ENCODE measurements around the gene FJX1. TPM values are rescaled to one million over a fixed set of nuclear protein-coding genes. Genes with fewer than 3 reads are reported as not detected.

FJX1 gene
- polyA plus RNA-seq, 1 donor = 15.0 TPM

DNA sequence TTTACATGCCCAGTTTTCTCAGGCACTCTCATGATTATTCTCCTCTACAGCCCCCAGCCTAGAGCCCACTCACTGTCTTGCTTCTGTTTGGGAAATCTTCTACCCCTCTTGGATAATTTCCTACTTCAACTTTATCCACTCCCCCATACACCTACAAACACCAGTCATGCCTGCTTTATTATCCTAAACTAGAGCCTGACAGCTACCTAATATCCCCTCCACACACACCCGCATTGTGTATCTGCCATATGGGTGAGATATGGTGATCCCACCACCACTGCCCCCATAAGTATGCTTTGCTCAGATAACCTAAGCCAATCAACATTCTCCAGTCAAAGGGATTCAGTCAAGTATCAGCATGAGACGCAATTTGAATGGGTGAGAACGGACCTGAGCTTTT is 15.3 kb upstream of the FJX1 start:
- no peak for DNase-seq

DNA sequence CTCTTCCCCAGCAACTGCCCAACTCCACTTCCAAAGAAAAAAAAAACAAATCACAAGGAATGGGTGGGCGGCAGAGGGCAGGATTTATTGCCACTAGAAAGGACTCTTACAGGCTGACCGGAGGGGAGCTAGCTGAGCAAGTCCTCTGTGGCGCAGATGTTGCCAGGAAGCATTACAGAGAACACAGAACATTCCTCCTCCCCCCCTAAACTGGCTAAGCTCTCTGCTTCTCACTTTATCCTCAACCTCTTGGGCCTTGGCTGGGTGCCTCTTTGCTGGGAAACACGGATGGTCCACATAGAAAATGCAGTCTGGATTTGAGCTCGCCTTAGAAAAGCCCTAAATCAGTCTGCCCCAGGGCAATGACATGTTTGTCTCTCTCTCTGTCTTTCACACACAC is 12.6 kb upstream of the FJX1 start:
- DNase-seq = no peak

DNA sequence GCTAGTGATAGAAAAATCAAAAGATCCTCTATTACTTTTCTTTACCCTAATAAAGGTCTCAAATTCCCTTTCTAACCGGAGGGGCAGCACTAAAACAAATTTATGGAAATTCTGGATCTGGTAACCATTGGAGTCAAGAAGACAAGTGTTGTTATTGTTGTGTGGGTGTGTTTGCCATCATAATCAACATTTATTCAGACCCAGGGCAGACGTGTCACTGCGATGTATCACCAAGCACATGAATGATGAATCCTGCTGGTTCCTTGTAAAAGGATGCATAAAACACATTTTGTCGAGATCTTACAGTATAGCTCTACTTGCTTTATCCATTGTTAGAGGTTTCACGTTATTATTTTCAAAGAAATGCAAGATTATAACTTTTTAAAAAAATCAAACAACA is 12.1 kb upstream of the FJX1 start:
- no peak for DNase-seq

DNA sequence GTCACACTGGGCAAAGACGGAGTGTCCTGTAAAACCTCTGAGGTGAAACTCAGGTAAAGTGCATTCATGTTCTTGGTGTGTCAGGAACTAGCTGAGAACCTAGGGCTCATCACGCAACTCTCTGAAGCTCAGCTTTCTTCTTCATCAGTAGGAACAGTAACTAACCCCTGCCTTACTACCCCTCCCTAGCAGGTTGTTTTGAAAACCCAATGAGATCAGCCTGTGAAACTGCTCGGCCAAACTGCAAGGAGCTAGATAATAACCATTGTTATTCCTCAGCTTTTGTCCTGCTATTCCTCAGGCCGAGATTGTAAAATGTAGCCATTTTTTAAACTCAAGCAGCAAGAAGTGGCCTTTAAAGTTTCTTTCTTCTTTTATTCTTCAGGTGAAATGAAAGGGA is 9.8 kb upstream of the FJX1 start:
- no peak for DNase-seq

DNA sequence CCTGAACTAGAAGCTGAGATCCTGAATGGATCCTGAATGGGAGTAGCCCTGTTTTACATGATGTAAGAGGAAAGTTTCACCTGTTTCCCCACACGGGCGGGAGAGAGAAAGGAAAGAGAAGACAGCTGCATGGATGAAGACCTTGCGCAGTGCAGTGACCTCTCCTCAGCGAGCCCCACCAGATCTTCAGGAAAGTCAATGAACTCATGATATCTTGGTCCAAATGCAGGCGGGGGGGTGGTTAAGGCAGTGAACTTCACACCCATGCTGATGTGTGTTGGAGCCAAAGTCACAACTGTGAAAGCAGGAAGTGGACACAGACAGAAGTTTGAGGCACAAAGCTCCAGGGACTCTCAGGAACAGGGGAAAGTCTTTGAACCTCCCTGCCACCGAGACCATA is 8.6 kb upstream of the FJX1 start:
- DNase-seq = no peak

DNA sequence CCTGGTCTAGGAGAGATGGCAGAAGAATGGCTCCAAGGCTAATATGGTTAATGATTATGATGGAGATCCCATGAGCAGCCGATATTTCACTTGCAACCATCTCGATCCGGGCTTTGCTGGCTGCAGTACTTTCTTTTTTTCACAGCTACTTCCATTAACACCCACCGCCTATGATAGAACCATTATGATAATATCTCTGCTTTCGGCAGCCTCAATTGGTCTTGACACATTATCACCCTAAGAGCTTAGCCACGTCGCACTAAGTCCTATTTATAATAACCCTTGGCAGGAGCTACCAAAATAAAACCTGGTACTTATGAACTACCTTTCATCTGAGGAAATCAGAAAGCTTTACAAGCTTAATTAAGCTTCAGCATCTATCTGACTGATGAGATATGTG is 7.6 kb upstream of the FJX1 start:
- DNase-seq = no peak

DNA sequence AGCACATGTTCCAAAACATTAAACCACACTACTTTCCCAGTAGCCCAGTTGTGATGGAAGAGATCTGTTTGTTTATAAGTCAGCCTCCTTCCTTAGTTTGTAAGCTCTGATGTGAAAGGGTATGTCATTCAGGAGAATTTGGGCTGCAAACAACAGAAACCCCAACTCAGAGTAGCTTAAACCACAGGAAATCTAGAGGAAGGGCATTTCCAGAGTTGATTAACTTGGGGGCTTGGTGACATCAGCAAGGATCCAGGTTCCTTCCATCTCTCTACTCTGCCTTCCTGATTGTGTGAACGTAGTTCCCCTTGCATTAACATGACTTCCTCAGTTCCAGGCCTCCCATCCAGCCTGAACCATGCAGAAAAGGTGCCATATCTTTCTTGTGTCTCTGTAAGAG is 6.5 kb upstream of the FJX1 start:
- DNase-seq = no peak

DNA sequence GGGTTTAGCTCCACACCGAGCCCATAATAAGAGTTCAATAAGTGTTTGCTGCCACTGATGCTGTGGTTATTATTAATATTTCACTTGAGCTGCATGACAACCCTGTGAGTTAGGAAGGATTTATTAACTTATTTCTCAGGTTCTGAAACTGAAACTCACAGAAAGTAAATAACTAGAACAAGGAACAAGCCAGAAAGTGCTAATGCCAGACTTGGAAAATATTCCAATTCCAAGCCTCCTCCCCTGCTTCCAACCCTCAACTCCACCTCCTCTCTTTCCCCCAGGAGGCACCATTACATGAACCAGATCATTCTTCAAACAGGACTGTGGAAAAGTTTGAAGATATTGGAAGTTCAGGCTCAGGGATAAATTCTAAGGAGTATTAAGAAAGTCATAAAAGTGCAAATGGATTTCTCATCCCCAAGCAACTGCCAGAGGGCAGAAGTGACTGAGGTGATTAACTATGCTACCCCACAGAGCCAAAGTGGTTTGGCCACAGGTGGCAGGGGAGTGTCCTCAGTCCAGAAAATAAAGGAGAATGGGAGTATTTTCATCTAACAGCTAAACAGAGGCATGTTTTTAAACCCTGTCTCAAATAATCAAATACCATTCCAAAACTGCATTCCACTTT is 3.2 kb upstream of the FJX1 start:
- no peak for DNase-seq

DNA sequence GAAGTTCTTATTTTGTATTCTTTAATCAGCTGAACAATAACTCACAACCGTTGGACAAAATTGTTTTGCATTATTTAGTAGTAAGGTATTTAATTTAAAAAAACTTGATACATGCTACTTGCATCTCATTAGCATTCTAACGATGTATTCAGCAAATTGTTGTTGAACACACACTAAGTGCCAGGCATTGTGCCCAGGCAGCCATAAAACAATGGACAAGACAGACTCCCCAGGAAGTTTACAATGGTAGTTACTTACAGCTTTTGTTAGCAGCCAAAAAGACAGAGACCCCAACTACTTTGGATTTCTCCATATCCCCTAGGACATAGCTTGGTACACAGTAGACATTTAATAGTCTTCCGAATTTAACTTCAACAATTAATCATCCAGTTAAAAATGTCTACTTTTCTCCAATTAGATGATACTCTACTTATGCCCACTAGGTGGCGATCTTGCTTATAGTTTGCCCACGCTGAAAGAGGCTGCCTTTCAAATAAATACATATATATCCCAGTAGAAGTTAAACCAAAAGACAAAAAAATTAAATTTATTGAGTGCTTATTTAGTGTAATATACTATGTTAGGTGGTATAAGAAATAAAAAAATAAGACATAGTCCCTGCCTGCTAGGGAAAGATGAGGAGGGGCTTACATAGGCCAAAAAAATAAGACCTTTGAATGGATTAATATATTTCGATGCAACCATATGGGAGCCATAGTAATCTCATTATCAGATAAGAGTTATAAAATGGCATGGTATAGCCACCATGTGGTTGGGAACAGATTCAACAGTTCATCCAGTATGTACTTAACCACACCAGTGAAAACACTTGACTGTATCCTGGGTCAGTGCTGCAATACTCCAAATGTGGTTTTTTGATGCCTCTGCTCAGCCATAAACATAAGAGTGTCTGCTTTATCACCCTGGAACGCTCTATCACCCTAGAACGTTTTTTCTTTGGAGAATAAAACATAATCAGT is 2.0 kb upstream of the FJX1 start:
- peak; percentile 42 for DNase-seq

DNA sequence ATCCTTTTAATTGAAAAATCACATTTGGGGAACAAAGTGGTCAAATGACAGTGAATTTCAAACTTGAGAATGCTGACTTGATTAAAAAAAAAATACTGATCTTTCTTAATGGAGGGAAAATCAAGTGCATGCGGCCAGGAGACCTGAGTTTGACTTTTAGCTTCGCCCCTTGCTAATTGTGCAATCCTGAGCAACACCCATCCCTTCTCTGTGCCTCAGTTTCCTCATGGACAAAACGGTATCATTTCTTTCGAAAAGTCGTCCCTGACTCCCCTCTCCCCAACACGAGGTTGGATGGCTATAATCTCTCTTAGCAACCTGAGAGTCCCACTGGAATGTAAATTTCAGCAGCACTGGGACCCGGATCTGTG is 959 bp upstream of the FJX1 start:
- DNase-seq = no peak

DNA sequence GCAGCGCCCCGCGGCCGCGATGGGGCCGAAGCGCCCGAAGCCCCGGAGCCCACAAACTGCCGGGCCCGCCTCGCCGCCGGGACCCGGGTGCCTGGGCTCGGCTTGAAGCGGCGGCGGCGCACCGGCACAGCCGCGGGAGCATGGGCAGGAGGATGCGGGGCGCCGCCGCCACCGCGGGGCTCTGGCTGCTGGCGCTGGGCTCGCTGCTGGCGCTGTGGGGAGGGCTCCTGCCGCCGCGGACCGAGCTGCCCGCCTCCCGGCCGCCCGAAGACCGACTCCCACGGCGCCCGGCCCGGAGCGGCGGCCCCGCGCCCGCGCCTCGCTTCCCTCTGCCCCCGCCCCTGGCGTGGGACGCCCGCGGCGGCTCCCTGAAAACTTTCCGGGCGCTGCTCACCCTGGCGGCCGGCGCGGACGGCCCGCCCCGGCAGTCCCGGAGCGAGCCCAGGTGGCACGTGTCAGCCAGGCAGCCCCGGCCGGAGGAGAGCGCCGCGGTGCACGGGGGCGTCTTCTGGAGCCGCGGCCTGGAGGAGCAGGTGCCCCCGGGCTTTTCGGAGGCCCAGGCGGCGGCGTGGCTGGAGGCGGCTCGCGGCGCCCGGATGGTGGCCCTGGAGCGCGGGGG is 346 bp downstream of the FJX1 start:
- DNase-seq = no peak

DNA sequence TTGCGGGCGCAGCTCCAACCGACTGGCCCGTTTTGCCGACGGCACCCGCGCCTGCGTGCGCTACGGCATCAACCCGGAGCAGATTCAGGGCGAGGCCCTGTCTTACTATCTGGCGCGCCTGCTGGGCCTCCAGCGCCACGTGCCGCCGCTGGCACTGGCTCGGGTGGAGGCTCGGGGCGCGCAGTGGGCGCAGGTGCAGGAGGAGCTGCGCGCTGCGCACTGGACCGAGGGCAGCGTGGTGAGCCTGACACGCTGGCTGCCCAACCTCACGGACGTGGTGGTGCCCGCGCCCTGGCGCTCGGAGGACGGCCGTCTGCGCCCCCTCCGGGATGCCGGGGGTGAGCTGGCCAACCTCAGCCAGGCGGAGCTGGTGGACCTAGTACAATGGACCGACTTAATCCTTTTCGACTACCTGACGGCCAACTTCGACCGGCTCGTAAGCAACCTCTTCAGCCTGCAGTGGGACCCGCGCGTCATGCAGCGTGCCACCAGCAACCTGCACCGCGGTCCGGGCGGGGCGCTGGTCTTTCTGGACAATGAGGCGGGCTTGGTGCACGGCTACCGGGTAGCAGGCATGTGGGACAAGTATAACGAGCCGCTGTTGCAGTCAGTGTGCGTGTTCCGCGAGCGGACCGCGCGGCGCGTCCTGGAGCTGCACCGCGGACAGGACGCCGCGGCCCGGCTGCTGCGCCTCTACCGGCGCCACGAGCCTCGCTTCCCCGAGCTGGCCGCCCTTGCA is 1.0 kb downstream of the FJX1 start:
- DNase-seq = peak; percentile 34

DNA sequence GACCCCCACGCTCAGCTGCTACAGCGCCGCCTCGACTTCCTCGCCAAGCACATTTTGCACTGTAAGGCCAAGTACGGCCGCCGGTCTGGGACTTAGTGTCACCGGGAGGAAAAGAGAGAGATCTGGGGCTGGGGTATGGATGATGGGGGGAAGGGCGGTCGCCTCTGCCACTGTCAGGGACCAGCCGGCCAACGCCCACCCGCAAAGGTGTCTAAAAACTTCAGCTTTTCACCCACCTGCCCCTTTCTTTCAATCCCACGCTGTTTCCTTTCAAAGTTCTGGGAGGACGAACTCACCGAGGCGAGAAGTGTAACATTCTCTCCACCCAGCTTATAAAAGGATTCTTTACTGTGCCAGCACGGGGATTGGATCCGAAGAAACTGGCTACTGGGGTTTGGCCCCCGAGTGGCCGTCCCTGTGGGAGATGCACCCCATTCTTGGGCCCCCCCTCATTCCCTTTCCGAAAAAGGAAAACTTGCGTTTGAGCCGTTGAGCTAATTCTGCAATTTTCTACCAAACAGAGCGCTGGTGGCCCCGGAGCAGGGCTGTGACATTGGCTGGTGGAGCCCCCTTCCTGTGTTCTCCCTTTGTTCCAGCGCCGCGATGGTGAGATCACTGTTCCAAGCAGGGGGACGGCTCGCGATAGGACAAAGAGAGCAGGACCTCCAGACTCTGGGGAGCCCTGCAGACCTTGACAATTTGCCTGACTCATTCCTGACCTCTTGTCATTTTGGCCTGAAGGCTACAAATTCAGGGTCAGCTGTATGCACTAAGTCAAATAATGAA is 1.8 kb downstream of the FJX1 start:
- peak; percentile 46 for DNase-seq

DNA sequence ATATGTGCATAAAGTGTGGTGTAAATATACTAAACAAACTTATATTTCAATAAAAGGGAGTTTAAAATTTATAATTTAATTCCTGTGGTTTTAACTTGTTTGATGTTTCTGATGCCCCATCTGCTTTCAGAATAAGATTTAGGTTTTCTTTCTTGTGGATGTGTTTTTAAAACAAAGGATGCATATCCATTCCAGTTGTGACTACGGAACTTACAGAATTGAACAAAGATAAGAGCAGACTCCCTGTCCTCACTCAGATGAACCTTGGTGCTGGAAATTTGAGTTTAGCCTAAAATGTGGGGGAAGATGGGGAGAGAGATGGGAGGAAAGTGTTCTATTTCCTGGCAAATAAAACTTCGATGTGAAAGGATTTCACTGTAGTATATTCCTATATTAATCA is 2.5 kb downstream of the FJX1 start:
- DNase-seq = no peak

DNA sequence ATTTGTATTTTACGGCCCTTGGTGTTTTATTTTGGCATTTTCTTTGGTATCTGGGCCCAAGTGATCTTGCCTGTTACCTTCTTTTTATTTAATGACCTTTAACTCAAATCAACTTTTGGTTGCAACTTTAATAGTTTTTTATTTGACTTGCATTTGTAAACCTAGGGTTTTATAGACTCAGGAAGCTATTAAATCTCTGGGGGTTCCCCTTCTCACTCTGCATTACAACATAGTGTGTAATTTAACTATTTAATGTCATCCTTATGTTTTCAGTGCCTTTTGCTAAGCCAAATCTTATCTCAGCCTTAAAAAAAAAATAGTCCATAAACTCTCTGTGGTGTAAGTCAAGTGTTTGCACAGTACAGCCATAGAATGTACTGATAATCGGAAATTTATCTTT is 3.4 kb downstream of the FJX1 start:
- DNase-seq = no peak

DNA sequence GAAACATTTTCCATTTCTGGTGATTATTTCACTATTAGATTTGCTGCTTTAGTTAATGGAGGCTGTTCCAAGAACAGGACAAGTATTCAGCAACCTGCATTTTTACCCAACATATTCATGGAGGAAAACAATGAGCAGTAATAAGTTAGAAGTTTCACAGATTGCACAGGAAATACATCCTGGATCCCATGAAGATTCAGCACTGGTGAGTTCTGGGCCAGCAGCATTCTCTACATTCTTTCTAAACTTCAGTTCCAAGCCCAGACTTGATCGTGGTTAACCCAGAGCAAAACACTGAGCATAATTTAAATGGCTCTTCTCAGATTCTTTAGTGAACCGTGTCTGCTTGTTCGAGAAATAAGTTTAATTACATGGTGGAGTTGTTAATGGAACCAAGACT is 3.8 kb downstream of the FJX1 start:
- no peak for DNase-seq

DNA sequence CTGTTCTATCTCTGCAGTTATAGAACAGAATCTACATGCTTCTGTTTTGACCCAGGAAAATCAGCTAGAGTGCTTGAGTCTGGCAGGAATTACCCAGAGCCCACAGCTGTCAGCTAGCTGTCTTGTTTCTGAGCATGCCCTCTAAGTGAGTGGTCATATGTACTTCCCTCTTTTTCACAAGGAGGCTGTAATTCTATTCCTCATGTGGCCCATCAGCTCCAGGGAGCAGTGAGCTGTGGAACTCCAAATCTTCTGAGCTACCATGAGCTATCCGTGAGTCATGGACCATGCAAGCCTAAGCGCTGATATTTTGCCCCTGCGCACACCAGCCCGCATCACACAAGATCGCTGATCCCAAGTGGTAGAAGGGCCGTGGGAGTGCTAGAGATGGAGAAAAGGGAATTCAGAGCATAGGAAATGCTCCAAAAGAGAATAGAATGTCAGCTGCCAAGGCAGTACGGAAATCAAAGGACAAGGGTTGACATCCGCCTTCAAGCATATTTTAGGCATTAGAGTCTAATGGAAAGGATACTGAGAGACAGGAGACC is 5.4 kb downstream of the FJX1 start:
- DNase-seq = peak; percentile 25

DNA sequence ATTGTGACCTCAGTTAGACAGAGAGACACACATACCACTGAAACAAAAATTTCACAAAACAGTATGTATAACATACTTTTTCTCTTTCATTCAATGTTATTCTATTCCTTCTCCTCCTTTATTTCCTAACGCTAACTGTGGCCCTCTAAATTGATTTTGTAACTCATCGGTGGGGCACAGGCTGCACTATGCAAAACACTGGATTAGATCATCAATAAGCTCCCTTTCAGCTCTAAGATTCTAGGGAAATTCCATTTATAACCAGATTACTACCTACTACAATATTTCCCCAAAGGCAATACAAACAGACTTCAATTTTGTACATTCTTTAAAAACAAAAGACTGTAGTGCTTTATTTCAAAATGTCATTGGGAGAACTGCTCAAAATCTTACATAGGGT is 6.1 kb downstream of the FJX1 start:
- no peak for DNase-seq

DNA sequence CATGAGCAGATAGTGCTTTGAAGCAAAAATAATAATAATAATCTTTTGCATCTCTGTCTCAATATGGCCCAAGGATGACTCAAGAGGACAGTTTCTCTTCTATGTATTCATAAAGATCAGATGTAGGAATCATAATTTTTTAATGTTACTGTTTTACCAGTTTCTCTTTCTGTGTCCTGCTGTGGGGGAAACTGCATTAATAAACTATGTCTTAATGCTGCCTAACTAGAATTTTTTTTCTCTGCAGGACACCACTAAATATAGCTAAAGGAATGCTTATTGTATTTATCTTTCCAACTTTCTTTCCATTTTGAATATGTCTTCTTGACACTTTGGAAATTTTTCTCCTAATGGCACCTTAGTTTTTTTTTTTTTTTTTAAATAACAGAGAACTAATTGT is 6.5 kb downstream of the FJX1 start:
- DNase-seq = no peak

DNA sequence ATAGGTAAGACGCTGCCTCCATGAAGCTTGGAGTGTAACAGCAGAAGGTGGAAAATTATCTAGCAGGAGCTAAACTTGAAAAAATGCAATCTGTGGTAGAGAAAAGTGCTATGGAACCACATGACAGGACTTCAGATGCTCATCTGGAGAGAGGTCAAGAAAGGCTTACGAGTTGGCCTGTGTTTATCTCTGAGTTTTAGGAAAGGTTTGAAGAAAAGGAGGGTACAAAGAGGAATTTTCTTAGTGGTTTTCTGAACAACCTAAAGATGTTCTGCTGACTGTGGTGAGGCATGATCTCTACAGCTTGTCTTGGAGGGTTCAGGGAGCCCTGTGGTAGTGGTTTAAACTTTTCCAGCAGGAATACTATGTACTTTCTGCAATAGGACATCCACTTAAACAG is 8.2 kb downstream of the FJX1 start:
- no peak for DNase-seq

DNA sequence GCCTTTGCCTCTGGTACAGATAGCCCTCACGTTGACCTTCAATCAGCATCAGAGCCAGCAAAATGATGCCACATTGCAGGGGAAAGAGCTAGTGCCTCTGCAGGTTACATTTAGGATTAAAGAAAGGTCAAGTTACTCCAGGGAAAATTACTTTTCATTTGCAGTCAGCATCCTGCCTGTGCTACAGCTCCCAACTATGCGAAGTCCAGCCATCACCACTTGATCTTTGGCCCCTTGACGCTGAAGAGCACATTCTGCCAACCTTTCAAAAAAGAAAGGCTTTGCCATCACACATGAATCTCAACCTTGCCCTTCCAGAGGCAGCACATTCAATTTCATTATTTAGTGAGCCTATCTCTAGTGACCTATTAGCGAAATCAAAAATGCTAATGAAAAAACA is 11.3 kb downstream of the FJX1 start:
- DNase-seq = no peak

DNA sequence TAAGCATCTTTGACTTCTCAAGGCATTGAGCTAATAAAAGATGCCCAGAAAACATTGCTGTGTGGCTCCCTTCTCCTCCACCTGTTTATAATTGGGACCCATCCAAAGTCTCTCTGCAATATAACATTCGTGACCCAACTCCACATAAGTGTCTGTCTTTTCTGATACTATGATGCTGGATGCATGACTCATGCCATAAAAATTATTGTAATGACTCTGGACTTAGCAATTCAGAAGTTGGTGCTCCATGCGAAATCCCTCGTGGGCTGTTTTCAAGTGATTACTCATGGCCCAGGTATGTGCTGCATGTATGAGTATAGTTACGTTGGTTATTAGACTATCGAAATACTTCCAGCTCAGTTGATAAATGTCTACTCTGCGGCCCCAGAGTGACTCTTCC is 11.7 kb downstream of the FJX1 start:
- no peak for DNase-seq

Data from left kidney (tissue), 2 donors.